Glomerular visceral epithelial cell (primary cell): ENCODE data around the gene CELSR2.

ENCODE experiments used
- DNase-seq: peaks from one replicate; pipeline ENCODE4 v3.0.0-alpha.2; 2016; ENCODE audit errors: extremely low spot score

Gene CELSR2

DNA sequence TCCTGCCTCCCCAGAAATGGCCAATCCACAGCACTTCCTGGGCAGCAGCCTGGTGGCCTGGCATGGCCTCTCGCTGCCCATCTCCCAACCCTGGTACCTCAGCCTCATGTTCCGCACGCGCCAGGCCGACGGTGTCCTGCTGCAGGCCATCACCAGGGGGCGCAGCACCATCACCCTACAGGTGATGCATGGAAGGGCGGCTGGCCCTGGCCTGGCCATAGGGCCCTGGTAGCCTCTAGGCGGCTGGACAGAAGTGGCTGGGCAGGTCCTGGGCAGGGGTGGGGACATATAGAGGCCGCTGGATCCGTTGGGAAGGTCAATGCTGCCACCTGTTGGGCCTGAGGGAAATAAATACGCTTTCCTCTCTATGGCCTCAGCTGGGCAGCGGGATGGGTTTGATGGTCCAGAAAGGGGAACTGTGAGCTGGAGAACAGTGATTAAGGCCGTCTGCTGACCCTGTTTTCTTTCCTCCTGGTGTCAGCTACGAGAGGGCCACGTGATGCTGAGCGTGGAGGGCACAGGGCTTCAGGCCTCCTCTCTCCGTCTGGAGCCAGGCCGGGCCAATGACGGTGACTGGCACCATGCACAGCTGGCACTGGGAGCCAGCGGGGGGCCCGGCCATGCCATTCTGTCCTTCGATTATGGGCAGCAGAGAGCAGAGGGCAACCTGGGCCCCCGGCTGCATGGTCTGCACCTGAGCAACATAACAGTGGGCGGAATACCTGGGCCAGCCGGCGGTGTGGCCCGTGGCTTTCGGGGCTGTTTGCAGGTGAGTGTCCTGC lies 14.4 kb downstream of the CELSR2 start:
- peak; percentile 92 for DNase-seq

DNA sequence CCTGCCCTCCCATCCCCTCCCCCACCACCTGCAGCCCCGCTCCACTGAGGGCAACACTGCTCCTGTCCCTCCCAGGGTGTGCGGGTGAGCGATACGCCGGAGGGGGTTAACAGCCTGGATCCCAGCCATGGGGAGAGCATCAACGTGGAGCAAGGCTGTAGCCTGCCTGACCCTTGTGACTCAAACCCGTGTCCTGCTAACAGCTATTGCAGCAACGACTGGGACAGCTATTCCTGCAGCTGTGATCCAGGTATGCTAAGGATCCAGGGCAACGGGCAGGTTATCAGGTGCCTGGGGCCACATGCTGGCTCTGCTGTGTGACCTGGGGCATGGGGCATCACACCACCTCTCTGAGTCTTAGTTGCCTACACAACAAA lies 15.0 kb downstream of the CELSR2 start:
- no peak for DNase-seq

DNA sequence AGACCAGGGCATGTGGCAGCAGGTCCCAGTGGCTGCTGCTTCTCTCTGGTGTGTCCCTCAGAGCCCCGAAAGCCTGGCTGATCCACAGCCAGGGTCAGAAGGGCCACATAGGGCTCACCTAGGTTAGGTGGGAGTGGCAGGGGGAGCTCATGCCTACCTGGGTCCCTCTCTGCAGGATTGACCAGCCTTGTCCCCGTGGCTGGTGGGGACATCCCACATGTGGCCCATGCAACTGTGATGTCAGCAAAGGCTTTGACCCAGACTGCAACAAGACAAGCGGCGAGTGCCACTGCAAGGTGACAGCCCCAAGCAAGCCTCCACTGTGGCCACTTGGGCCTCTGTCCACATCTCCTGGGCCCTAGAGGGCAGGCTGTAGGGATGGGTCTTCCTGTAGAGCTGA lies 15.7 kb downstream of the CELSR2 start:
- DNase-seq: no peak

DNA sequence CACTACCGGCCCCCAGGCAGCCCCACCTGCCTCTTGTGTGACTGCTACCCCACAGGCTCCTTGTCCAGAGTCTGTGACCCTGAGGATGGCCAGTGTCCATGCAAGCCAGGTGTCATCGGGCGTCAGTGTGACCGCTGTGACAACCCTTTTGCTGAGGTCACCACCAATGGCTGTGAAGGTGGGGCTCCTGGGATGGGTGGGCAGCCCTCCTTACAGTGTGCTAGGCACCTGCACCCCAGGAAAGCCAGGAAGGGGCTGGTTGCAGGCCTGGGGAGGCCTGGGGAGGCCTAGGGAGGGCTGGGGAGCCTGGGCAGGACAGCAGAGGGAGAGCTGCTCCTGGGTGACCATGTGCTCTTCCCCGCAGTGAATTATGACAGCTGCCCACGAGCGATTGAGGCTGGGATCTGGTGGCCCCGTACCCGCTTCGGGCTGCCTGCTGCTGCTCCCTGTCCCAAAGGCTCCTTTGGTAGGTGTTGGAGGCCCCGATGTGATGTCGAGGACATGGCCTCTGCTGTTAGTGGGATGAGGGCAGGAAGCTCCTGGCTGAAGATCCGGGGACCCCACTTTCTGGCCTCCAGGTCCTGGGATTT lies 16.5 kb downstream of the CELSR2 start:
- DNase-seq: no peak

DNA sequence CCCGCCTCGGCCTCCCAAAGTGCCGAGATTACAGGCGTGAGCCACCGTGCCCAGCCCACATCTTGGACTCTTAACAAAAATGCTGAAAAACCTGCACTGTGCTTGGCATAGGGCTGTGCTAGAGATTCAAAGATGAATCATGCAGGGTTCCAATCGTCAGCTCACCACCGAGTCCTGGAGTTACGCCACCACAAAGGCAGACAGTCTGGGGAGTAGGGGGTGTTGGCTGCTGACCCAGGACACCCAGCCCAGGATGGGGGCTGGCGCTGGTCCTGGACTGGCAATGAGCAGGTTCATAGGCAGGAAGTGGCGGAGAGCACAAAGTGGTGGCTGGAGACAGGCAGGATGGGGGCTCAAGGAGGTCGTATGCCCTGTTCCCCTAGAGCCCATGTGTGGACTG lies 17.6 kb downstream of the CELSR2 start:
- DNase-seq: no peak

DNA sequence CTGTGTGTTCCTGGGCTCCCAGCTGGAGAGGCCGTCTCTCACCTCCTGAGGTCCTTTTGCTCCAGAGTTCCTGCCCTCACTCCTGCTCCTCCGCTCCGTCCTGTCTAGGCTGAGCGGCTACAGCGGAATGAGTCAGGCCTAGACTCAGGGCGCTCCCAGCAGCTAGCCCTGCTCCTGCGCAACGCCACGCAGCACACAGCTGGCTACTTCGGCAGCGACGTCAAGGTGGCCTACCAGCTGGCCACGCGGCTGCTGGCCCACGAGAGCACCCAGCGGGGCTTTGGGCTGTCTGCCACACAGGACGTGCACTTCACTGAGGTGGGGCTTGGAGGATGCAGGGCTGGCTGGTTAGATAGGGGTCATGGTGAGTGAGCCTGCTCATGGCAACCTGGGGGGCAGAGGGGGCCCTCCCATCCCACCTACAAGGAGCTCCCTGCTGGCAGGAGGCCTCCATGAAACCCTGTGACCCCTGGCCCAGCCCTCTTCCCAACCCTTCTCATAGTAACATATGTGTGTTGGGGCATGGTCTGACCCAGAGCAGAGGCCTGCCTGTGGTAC lies 18.5 kb downstream of the CELSR2 start:
- no peak for DNase-seq

DNA sequence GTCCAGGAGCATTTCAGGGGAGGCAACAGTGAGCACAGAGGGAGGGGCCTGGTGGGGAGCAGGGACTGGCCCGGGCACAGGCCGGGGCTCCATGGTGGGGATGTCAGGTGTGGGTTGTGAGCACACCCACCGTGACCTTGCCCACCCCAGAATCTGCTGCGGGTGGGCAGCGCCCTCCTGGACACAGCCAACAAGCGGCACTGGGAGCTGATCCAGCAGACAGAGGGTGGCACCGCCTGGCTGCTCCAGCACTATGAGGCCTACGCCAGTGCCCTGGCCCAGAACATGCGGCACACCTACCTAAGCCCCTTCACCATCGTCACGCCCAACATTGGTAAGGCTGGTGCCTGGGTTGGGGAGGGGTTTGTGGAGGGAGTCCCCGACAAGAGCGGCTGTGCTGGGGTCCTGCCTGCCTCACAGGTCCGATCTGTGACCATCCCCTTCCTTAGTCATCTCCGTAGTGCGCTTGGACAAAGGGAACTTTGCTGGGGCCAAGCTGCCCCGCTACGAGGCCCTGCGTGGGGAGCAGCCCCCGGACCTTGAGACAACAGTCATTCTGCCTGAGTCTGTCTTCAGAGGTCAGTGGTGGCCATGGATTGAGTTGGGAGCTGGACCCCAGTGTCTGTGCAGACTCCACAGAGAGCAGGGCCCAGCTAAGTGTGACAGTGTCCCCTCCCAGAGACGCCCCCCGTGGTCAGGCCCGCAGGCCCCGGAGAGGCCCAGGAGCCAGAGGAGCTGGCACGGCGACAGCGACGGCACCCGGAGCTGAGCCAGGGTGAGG lies 19.3 kb downstream of the CELSR2 start:
- no peak for DNase-seq

DNA sequence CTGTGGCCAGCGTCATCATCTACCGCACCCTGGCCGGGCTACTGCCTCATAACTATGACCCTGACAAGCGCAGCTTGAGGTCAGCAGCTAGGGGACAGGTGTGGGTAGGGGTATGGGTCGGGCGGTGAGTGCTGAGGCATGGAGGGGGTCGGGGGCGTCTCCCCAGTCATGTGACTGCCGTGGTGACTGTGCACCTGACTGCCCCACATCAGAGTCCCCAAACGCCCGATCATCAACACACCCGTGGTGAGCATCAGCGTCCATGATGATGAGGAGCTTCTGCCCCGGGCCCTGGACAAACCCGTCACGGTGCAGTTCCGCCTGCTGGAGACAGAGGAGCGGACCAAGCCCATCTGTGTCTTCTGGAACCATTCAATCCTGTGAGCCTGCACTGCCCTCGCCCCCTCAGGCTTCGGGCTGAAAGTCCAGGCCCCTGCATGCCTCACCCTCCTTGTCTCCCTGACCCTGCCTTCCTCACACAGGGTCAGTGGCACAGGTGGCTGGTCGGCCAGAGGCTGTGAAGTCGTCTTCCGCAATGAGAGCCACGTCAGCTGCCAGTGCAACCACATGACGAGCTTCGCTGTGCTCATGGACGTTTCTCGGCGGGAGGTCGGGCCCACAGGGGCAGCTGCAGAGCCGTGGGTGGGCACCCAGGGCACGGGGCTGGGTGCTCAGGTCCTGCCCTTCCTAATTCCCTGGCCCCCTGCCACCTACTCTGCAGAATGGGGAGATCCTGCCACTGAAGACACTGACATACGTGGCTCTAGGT lies 20.1 kb downstream of the CELSR2 start:
- no peak for DNase-seq

DNA sequence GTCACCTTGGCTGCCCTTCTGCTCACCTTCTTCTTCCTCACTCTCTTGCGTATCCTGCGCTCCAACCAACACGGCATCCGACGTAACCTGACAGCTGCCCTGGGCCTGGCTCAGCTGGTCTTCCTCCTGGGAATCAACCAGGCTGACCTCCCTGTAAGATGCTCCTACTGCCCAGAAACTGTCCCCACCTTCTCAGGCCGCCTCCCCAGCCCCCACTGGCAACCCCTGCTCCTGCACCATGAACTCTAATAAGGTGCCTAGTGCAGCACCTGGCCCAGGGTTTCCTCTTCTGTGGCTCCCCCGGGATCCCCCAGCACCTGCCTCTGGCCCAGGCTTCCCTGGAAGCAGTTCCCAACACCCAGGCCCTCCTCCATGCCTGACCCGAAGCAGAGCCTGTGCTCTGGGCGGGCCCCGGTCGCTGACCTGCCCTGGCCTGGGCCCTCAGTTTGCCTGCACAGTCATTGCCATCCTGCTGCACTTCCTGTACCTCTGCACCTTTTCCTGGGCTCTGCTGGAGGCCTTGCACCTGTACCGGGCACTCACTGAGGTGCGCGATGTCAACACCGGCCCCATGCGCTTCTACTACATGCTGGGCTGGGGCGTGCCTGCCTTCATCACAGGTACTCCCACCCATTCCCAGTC lies 20.8 kb downstream of the CELSR2 start:
- no peak for DNase-seq

DNA sequence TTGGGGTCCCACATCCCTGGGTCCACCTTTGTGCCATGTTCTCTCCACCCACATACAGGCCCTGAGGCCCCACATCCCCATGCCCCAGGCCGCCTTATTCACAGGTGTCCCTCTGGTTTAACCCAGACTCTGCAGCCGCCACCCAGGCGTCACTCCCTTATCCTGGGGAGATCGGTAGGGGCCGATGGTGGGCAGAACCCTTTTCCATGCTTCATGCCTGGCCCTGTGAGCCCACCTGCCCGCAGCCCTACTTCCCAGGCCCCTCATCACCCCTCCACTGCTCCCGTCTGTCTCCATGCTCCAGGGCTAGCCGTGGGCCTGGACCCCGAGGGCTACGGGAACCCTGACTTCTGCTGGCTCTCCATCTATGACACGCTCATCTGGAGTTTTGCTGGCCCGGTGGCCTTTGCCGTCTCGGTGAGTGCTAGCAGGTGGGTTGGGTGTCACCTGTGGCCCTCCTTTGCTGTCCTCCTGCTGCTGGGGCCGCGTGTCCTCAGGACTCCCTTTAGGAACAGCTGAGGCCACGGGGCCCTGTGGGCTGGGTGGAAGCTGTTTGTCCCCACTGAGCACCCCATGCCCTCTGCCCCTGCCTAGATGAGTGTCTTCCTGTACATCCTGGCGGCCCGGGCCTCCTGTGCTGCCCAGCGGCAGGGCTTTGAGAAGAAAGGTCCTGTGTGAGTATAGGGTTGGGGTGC lies 21.4 kb downstream of the CELSR2 start:
- no peak for DNase-seq

DNA sequence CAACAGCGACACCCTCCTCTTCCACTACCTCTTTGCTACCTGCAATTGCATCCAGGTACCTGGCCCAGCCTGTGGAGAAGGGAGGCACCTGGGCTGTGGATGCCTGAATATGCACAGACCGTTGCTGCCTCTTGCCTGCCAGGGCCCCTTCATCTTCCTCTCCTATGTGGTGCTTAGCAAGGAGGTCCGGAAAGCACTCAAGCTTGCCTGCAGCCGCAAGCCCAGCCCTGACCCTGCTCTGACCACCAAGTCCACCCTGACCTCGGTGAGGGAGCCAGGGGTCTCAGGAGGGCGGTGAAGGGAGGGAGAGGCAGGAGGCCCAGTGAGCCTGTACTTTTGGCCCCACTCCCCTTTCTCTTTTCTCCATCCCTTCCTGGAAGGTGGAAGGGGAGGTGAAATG lies 22.1 kb downstream of the CELSR2 start:
- no peak for DNase-seq

DNA sequence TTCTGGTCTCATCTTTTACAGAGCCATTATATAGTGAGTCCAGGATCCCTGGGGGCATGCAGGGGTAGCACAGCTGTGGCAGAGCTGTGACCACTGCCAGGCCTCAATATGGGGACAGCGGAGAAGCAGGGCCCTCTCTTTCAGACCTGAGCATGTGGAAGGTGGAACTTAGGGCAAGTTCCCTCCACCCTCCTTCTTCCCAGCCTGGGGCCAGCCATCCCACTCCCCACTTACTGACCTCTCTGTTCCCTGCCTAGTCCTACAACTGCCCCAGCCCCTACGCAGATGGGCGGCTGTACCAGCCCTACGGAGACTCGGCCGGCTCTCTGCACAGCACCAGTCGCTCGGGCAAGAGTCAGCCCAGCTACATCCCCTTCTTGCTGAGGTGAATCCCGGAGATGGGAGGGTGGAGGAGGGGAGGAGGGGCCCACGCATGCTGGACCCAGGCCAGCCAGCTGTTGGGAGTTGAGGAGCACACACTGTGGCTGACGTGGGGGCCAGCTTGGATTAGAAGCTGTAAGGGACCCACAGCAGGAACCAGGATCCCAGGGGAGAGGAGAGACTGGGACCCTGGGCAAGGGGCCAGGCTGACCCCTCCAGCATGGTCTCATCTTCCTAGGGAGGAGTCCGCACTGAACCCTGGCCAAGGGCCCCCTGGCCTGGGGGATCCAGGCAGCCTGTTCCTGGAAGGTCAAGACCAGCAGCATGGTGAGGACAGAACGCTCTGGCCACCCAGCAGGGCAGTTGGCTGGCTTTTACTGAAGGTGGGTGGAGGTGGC lies 22.9 kb downstream of the CELSR2 start:
- no peak for DNase-seq

DNA sequence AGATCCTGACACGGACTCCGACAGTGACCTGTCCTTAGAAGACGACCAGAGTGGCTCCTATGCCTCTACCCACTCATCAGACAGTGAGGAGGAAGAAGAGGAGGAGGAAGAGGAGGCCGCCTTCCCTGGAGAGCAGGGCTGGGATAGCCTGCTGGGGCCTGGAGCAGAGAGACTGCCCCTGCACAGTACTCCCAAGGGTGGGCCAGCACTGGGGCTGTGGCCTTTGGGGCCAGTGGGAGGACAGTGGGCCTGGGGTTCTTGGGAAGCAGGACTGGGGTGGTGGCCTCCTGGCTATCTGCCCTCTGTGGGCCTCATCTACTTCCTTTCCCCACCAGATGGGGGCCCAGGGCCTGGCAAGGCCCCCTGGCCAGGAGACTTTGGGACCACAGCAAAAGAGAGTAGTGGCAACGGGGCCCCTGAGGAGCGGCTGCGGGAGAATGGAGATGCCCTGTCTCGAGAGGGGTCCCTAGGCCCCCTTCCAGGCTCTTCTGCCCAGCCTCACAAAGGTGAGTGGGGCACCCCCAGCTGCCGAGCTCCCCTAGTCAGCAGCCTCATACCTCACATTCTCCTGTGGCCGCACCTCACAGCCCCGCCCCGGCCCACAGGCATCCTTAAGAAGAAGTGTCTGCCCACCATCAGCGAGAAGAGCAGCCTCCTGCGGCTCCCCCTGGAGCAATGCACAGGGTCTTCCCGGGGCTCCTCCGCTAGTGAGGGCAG lies 23.6 kb downstream of the CELSR2 start:
- DNase-seq: no peak

DNA sequence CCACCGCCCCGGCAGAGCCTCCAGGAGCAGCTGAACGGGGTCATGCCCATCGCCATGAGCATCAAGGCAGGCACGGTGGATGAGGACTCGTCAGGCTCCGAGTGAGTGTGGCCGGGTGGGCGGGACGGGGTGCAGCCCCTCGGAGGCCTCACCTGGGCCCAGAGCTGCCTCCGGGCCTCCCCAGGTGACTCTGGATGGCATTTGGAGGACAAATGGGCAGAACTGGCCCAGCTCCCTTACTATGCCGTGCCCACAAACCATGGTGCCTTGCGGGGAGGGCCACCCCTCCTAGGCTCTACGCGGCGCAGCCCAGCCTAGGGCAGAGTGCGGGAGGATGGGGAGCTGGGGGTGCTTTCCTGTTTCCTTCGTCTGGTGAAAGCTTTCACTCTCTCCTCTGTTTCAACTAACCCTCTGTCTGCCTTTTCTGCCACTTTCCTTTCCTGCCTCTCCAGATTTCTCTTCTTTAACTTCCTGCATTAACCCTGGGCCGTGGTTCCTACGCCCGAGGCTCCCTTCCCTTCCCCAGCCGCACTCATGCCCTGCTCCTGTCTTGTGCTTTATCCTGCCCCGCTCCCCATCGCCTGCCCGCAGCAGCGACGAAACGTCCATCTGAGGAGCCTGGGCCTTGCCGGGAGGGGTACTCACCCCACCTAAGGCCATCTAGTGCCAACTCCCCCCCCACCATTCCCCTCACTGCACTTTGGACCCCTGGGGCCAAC lies 24.4 kb downstream of the CELSR2 start:
- no peak for DNase-seq

DNA sequence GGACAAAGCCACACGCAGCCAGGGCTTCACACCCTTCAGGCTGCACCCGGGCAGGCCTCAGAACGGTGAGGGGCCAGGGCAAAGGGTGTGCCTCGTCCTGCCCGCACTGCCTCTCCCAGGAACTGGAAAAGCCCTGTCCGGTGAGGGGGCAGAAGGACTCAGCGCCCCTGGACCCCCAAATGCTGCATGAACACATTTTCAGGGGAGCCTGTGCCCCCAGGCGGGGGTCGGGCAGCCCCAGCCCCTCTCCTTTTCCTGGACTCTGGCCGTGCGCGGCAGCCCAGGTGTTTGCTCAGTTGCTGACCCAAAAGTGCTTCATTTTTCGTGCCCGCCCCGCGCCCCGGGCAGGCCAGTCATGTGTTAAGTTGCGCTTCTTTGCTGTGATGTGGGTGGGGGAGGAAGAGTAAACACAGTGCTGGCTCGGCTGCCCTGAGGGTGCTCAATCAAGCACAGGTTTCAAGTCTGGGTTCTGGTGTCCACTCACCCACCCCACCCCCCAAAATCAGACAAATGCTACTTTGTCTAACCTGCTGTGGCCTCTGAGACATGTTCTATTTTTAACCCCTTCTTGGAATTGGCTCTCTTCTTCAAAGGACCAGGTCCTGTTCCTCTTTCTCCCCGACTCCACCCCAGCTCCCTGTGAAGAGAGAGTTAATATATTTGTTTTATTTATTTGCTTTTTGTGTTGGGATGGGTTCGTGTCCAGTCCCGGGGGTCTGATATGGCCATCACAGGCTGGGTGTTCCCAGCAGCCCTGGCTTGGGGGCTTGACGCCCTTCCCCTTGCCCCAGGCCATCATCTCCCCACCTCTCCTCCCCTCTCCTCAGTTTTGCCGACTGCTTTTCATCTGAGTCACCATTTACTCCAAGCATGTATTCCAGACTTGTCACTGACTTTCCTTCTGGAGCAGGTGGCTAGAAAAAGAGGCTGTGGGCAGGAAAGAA lies 25.5 kb downstream of the CELSR2 start:
- peak; percentile 63 for DNase-seq

DNA sequence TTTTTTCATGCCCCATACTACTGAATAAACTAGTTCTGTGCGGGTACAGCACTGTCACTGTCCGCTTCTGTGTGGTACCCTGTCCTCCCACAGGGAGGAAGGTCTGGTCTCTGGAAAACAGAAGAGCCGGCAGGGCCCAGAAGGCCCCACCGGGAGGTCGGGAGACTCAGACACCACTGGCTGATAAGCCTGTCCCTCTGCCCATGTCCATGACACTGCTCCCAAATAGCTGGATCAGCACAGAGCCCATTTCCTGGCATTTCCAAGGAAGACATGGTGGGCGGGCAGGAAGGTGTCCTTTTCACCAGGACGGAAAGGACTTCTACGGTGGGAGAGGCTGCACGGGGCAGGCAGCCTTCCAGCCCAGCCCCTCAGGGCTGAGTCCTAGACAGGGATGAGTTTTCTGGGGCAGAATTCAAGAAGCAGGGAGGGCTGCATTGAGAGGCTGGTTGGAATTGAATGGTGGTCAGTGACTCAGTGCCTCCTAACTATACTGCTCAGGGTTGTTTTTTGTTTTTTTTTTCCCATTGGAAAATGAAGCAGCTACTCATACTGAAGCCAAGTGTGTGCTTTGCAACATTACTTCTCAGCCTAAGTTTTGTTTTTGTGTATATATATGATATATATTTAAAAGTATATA lies 26.5 kb downstream of the CELSR2 start:
- DNase-seq: peak; percentile 30
